ENCODE data around the gene MAGEB4.

DNA sequence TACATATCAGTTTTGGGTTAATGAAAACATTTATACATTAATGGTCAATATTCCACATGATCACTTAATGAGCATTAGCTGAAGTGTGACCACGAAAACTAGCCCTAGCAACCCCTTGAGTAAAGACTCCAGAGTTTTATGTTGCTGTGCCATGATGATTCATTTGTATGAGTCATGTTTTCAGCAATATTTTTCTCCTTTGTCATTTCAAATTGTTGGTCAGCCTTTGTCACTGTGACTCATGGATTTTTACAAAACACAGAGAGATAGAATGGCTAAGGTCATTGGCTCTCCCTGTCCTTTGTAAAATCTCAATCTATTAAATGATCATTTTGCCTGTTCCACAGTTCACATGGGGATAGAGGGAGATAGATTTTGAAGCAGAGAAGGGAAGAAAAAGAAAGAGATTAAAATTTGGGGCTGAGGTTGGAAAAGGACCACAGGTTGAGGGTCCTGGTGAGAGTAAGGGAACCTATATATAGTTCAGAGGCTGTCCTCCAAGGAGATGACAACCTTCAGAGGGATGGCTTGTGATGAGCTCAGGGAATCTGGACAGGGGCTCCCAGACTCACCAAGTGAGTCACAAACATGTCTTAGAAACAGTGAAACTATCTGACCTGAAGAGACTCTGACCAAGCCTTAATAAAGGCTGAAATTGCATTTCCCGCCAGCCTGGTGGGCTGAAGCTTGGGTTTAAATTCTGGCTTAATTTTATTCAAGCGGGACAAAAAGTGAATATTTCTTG is 41.8 kb downstream of the MAGEB4 start:
- TF ChIP-seq, protein P1, sequence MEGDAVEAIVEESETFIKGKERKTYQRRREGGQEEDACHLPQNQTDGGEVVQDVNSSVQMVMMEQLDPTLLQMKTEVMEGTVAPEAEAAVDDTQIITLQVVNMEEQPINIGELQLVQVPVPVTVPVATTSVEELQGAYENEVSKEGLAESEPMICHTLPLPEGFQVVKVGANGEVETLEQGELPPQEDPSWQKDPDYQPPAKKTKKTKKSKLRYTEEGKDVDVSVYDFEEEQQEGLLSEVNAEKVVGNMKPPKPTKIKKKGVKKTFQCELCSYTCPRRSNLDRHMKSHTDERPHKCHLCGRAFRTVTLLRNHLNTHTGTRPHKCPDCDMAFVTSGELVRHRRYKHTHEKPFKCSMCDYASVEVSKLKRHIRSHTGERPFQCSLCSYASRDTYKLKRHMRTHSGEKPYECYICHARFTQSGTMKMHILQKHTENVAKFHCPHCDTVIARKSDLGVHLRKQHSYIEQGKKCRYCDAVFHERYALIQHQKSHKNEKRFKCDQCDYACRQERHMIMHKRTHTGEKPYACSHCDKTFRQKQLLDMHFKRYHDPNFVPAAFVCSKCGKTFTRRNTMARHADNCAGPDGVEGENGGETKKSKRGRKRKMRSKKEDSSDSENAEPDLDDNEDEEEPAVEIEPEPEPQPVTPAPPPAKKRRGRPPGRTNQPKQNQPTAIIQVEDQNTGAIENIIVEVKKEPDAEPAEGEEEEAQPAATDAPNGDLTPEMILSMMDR (IDR thresholded peaks at IDR 0.05) = no peak
- TF ChIP-seq EZH2 (IDR thresholded peaks at IDR 0.05) = no peak

Measured in neural progenitor cell (in vitro differentiated cells).